ENCODE measurements around the gene SGMS2.

Gene SGMS2

GRCh38 chr4:107876099-107876498 lies 51.4 kb downstream of the SGMS2 start:
- no peak for TF ChIP-seq CTCF (IDR thresholded peaks at IDR 0.05)
- H3K4me3 ChIP-seq = no peak overlapping the region
- no peak overlapping the region for H3K27ac ChIP-seq
- DNase-seq (ENCODE audit: low spot score) = no peak

GRCh38 chr4:107877361-107877760 lies 52.6 kb downstream of the SGMS2 start:
- TF ChIP-seq CTCF (IDR thresholded peaks at IDR 0.05) = no peak
- DNase-seq (ENCODE audit: low spot score) = no peak
- no peak overlapping the region for H3K4me3 ChIP-seq
- H3K27ac ChIP-seq = no peak overlapping the region

- no peak for DNase-seq (ENCODE audit: low spot score)
- Histone ChIP-seq H3K4me3 (no peak overlapping the region), H3K27ac (no peak overlapping the region)
- no peak for TF ChIP-seq CTCF (IDR thresholded peaks at IDR 0.05)
These were observed 61.1 kb downstream of the SGMS2 start for GRCh38 chr4:107885865-107886264.

GRCh38 chr4:107888237-107888636 lies 63.5 kb downstream of the SGMS2 start:
- no peak for DNase-seq (ENCODE audit: low spot score)
- H3K27ac ChIP-seq = no peak overlapping the region
- TF ChIP-seq CTCF (IDR thresholded peaks at IDR 0.05) = no peak
- H3K4me3 ChIP-seq = no peak overlapping the region

GRCh38 chr4:107890779-107891178 lies 66.0 kb downstream of the SGMS2 start:
- no peak for TF ChIP-seq CTCF (IDR thresholded peaks at IDR 0.05)
- Histone ChIP-seq H3K27ac (no peak overlapping the region), H3K4me3 (no peak overlapping the region)
- no peak for DNase-seq (ENCODE audit: low spot score)

- Histone ChIP-seq H3K4me3 (no peak overlapping the region), H3K27ac (no peak overlapping the region)
- TF ChIP-seq CTCF (IDR thresholded peaks at IDR 0.05) = no peak
- no peak for DNase-seq (ENCODE audit: low spot score)
These were observed 66.6 kb downstream of the SGMS2 start for GRCh38 chr4:107891299-107891698.

GRCh38 chr4:107893171-107894137 lies 68.7 kb downstream of the SGMS2 start:
- no peak overlapping the region for H3K4me3 ChIP-seq
- TF ChIP-seq CTCF (IDR thresholded peaks at IDR 0.05) = no peak
- no peak for DNase-seq (ENCODE audit: low spot score)
- no peak overlapping the region for H3K27ac ChIP-seq

Measured in coronary artery (tissue), 2 donors.